GM12873 (cell line): ENCODE results near the gene CPNE8.

ENCODE experiments used
- CTCF ChIP-seq: IDR thresholded peaks from 2 replicates; pipeline ENCODE4 v1.5.1; 2012; ENCODE audit warnings: low read depth, mild to moderate bottlenecking, moderate library complexity, low read length, control low read depth; ENCODE audit not compliant: insufficient read depth; ENCODE audit errors: missing control alignments

The CPNE8 gene

GRCh38 chr12:38907201-38907923 lies 2.0 kb upstream of the CPNE8 start:
- TF ChIP-seq CTCF: no peak

- TF ChIP-seq CTCF: peak; percentile 92
Measured at GRCh38 chr12:38906482-38907200, 1.2 kb upstream of the CPNE8 start.

- TF ChIP-seq CTCF: no peak
Measured at GRCh38 chr12:38904537-38905479, 583 bp downstream of the CPNE8 start.

- no peak for TF ChIP-seq CTCF
Measured at GRCh38 chr12:38903596-38903995, 1.8 kb downstream of the CPNE8 start.

GRCh38 chr12:38898001-38898684 lies 7.2 kb downstream of the CPNE8 start:
- no peak for TF ChIP-seq CTCF

- TF ChIP-seq CTCF: no peak
Measured at GRCh38 chr12:38895446-38895845, 9.9 kb downstream of the CPNE8 start.
